ENCODE results near the gene CABLES2. TPM values are rescaled to one million over a fixed set of nuclear protein-coding genes. Genes with fewer than 3 reads are reported as not detected.

The CABLES2 gene
- total and polyA plus RNA-seq, 8 donors, result 1.4 to 2.9 (median 1.9) TPM

DNA sequence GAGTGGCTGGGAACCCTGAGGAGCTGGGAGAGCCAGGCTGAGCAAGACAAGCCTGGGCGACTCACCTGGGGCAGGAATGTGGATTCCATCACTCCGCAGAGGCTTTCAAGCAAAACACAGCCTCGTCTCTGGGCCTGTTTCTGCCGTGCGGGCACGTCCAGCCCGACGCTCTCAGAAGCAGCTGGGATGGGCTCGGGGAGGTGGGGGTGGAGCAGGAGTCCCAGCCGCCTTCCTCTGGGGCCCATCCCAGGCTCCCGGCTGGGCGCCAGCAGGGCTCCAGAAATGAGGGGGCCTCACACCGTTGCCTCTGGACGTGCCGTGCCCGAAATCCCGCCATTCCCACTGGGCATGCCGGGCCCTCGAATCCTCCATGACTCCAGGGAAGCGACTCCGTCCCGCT is 28.9 kb downstream of the CABLES2 start:
- no peaks in the 10 kb centered on the region for H3K9me3 ChIP-seq
- DNase-seq (no peak), ATAC-seq (no peak), FAIRE-seq (no peak)
- H3K4me3 ChIP-seq, result no peak overlapping the region
- no peaks in the 10 kb centered on the region for H3K36me3 ChIP-seq
- intact Hi-C loops (cut with DNase I), result loop anchor here in 1 of 3 donors (5.0 kb wide), 1 partner anchor 71 kb away; no protein-coding TSS in a partner anchor
- H3K4me1 ChIP-seq, result peaks cover 0 to 10% (median 5%) of the 10 kb centered on the region in 3 donors
- 77 to 78% methylated on average over 22 of the region's 22 CpGs for WGBS, 2 donors
- no peak for TF ChIP-seq CTCF (IDR thresholded peaks at IDR 0.05)
- no peaks in the 10 kb centered on the region for H3K27me3 ChIP-seq
- H3K27ac ChIP-seq, result peak overlapping the region in 1 of 4 donors; percentile 13

DNA sequence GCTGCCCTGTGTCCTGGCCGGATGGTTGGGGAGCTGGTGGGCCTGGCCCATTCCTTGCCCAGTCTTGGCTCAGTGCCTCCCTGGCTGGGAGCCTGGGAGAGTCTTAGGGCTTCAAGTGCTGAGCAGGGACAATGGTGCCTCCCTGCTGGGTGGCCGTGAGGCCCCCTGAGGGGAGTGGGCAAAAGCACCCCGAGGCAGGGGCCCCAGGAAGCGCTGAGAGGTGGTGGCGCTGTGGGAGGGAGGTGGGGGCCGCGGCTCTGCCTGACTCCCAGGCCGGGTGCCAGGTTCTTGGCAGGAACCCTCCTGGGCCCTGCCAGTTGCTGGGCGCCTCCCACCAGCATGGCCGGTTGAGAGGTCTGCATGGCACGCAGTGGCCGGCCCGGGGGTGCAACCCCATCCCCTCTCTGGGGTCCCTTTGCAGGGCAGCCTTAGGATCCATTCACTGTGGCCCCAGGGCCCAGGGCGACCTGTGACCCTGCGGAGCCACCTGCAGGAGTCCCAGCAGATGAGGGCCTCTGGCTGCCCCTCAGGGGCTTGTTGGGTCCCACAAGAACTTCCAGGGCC is 29.4 kb downstream of the CABLES2 start:
- Histone ChIP-seq H3K4me1 (peaks cover 0 to 10% (median 5%) of the 10 kb centered on the region in 3 donors), H3K27me3 (no peaks in the 10 kb centered on the region), H3K36me3 (no peaks in the 10 kb centered on the region), H3K9me3 (no peaks in the 10 kb centered on the region), H3K4me3 (no peak overlapping the region), H3K27ac (peak overlapping the region in 2 of 4 donors; percentile 13 to 23)
- no peak for FAIRE-seq
- intact Hi-C loops (cut with DNase I), result loop anchor here in 1 of 3 donors (5.0 kb wide), 1 partner anchor 70 kb away; no protein-coding TSS in a partner anchor
- peak in 3 of 4 donors; percentile 22 to 40 (median 35) for ATAC-seq
- no peak for TF ChIP-seq CTCF (IDR thresholded peaks at IDR 0.05)
- WGBS, 2 donors, result 25 to 31% methylated on average over 15 of the region's 15 CpGs
- peak in 1 of 6 donors; percentile 68 for DNase-seq

- H3K4me3 ChIP-seq, result no peak overlapping the region
- no peak for DNase-seq
- intact Hi-C loops (cut with DNase I), result loop anchor here in 1 of 3 donors (5.0 kb wide), 1 partner anchor 70 kb away; no protein-coding TSS in a partner anchor
- H3K9me3 ChIP-seq, result no peaks in the 10 kb centered on the region
- WGBS, 2 donors, result 71 to 72% methylated on average over 17 of the region's 17 CpGs
- H3K36me3 ChIP-seq, result no peaks in the 10 kb centered on the region
- peak overlapping the region; percentile 13 to 50 (median 28) for H3K27ac ChIP-seq
- H3K4me1 ChIP-seq, result peaks cover 0 to 10% (median 5%) of the 10 kb centered on the region in 3 donors
- ATAC-seq, result no peak
- H3K27me3 ChIP-seq, result no peaks in the 10 kb centered on the region
- no peak for TF ChIP-seq CTCF (IDR thresholded peaks at IDR 0.05)
- no peak for FAIRE-seq
These were observed 30.0 kb downstream of the CABLES2 start for GRCh38 chr20:62377064-62377461.

GRCh38 chr20:62376112-62377063 is 30.7 kb downstream of the CABLES2 start:
- H3K36me3 ChIP-seq, result no peaks in the 10 kb centered on the region

More at GRCh38 chr20:62376112-62377063, 30.7 kb downstream of the CABLES2 start:
- Histone ChIP-seq H3K27ac (peak overlapping the region; percentile 32 to 63 (median 48)), H3K4me3 (no peak overlapping the region), H3K4me1 (peaks cover 0 to 10% (median 5%) of the 10 kb centered on the region in 3 donors), H3K9me3 (no peaks in the 10 kb centered on the region), H3K27me3 (no peaks in the 10 kb centered on the region)
- intact Hi-C loops (cut with DNase I), result loop anchor here in 1 of 3 donors (5.0 kb wide), 1 partner anchor 69 kb away; no protein-coding TSS in a partner anchor
- FAIRE-seq (no peak), ATAC-seq (peak; percentile 64 to 77 (median 72)), DNase-seq (peak in 3 of 6 donors; percentile 63 to 77 (median 64))
- WGBS, 2 donors, result 46 to 51% methylated on average over 26 of the region's 26 CpGs
- TF ChIP-seq CTCF (IDR thresholded peaks at IDR 0.05), result no peak

All from pancreas (tissue), 10 donors.